Measurements from ENCODE around the gene TSPAN1. TPM values are rescaled to one million over a fixed set of nuclear protein-coding genes. Genes with fewer than 3 reads are reported as not detected.

The TSPAN1 gene
- total RNA-seq = 0.09 and 0.33 TPM in 2 replicates

GRCh38 chr1:46174448-46175231 lies at the start of gene TSPAN1:
TSS of gene TSPAN1 (plus strand) at chr1:46175087. CDS start at chr1:46181108, 6,021 bp downstream.

GRCh38 chr1:46132529-46133180 lies 42.2 kb upstream of the TSPAN1 start, which contains the start of gene PIK3R3:
TSS of gene PIK3R3 (minus strand) at chr1:46132629. CDS start at chr1:46131952, 677 bp downstream.

GRCh38 chr1:46176211-46176865 lies 1.5 kb downstream of the TSPAN1 start, which contains the start of gene P3R3URF:
TSS of gene P3R3URF (minus strand) at chr1:46176488. CDS start at chr1:46176471, 17 bp downstream.

GRCh38 chr1:46197964-46198811 lies 23.3 kb downstream of the TSPAN1 start, which contains the start of gene POMGNT1:
TSS of gene POMGNT1 (minus strand) at chr1:46198434. CDS start at chr1:46197821, 613 bp downstream.

Other genes starting within 250 kb of the TSPAN1 start
- 22.8 and 33.5 TPM in 2 replicates for gene PIK3R3, start 42.5 kb upstream of the TSPAN1 start, total RNA-seq
- gene P3R3URF, start 1.4 kb downstream of the TSPAN1 start, total RNA-seq = not detected in 2 replicates
- gene POMGNT1, start 23.3 kb downstream of the TSPAN1 start, total RNA-seq = 27.6 and 30.2 TPM in 2 replicates
- gene LURAP1, start 28.2 kb downstream of the TSPAN1 start, total RNA-seq = 0.54 and 0.77 TPM in 2 replicates
- gene RAD54L, start 72.7 kb downstream of the TSPAN1 start, total RNA-seq = 0.65 and 0.69 TPM in 2 replicates
- gene LRRC41, start 128.5 kb downstream of the TSPAN1 start, total RNA-seq = 42.7 and 48.5 TPM in 2 replicates
- gene UQCRH, start 128.6 kb downstream of the TSPAN1 start, total RNA-seq = 383 and 442 TPM in 2 replicates
- gene NSUN4, start 165.7 kb downstream of the TSPAN1 start, total RNA-seq = 22.2 and 22.5 TPM in 2 replicates
- 0.52 and 1.1 TPM in 2 replicates for gene FAAH, start 219.2 kb downstream of the TSPAN1 start, total RNA-seq